HG03025 (cell line): ENCODE measurements around the gene CHPF2.

Experiments used
- ATAC-seq: cut with Tn5 transposase; IDR thresholded peaks from one replicate; pipeline ENCODE4 v1.9.1; 2021; ENCODE audit warnings: mild to moderate bottlenecking, moderate library complexity; ENCODE audit not compliant: unreplicated experiment, low FRiP score

Gene CHPF2

DNA sequence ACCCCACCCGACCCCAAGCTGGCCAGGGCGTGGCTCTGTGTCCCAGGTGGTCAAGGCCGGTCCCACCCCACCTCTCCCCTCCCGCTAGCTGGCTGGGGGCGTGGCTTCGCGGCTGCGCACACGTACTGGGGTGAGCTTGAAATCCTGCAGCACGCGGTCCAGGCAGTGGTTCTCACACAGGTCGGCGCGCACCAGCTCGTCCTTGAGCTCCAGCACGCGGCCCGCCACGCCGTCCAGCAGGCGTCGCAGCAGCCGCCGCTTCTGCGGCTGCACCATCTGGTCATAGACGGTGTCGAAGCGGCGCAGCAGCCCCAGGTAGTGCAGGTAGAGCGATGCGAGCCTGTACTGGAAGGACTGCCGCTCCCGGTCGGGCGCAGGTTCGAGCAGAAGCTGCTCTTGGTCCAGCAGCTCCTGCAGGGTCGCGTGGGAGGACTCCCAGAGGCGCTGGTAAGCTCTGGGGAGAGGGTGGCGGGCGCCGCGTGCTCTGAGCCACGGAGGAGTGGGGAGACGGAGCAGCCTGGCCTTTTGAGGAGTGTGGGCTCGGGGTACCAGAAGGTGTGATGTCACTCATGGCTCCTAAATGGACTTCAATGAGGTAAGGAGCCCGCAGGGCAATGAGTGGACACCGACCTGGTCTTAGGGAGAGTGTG, 27.8 kb upstream of the CHPF2 start:
- ATAC-seq = no peak

DNA sequence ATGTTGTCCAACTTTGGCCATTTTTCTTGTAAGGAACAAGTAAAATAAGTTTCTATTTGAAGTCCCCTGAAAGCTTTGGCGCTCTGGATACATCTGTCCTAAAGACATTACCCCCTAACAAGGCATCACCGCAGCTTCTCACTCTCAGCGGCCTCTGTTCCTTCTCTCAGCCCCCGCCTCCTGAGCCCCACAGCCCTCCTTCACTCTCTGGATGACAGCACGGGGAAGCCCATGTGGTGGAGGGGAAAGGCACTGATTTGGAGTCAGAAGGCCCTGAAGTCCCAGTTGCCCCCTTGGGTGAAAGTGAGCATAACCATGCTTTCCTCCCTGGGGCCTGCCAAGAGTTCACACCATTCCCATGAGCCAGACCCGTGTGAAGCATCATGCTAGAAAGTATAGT, 26.6 kb upstream of the CHPF2 start:
- no peak for ATAC-seq

DNA sequence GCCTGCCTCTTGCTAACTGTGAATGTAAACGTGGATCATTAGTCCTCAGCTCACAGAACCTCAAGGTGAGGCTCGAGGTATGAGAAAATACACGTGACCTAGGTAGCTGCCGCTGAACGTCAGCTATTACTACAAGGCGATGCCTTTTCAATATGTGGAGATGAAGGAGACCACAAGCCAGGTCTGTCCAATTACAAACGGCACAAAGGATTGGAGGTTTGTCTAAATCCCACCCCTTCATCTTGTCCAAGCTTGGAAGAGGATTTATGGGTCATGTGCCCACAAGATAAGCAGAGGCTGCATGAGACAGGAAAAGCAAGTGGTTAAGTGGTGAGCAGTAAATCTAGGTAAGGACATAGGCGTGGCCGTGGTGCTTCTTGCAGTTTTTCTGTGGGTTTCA, 25.4 kb upstream of the CHPF2 start:
- no peak for ATAC-seq

DNA sequence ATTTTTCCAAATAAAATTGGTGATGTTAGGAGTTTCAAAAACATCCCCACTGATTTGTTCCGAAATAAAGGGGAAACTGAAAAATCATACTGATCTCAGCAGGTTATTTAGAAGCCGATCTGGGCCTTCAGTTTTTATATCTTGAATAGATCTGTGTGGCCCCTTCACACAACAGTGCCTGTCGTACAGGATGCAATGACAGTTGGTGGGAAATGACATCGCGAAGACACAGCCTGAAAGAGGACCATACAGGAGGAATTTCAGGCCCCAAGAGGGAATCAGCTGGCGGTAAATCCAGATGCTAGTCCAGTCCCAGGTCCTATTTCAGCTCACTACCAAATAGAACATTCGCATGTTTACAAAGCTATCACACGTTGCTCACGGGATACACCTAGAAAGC, 25.0 kb upstream of the CHPF2 start:
- ATAC-seq = no peak

DNA sequence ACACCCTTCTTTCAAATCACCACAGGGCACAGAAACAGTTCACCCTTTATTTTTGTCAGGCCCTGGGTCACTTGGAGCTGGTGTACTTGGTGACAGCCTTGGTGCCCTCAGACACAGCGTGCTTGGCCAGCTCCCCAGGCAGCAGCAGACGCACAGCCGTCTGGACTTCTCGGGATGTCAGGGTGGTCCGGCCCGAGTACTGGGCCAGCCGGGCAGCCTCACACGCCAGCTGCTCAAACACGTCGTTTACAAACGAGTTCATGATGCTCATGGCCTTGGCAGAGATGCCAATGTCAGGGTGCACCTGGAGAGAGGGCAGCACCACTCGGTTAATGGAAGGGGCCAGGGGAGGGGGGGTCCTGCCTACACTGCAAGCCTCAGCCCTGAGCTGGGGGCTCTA, 24.5 kb upstream of the CHPF2 start:
- no peak for ATAC-seq

DNA sequence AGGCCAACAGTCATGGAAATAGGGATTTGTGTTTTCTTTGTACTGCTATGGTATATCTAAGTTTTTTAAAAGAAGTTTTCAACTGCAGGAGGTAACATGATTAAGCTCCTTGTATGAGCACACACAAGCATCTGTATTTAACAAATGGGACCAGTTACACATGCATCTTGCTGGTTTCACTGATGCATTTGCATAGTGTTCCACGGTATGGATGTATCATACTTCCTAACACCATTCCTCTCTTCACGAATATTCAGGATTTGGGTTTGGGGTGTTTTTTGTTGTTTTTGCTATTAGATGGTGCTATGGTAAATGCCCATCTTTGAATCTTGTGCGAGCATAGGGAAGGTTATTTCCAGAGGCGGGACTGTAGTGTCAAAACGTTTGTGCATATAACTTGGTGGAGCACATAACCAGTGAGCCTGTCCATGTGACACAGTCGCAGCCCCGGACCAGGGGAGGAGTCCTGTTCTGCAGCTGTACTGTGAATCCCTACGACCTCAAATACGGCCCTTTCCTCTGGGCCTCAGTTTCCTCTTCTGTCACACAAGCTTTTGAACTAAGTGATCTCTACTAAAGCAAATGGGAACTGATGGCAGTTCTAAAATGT, 23.9 kb upstream of the CHPF2 start:
- no peak for ATAC-seq

DNA sequence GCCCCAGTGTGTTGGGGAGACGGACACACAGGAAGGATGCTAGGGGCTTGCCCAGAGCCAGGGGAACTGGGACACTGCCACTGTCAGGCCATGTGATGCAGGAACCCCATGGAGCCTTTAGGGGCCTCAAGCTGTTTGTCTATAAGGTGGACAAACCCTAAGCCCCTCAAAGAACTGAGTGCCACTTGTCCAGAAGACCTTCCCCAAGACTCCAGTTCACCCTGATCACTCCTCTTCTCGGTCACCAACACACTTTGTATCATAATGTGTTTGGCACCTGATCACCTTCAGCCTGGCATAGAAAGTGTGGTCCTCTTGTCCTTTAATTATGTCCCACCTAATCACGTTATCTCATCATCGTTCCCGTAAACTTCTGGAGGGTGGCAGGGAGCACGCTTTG, 22.7 kb upstream of the CHPF2 start:
- ATAC-seq = no peak

DNA sequence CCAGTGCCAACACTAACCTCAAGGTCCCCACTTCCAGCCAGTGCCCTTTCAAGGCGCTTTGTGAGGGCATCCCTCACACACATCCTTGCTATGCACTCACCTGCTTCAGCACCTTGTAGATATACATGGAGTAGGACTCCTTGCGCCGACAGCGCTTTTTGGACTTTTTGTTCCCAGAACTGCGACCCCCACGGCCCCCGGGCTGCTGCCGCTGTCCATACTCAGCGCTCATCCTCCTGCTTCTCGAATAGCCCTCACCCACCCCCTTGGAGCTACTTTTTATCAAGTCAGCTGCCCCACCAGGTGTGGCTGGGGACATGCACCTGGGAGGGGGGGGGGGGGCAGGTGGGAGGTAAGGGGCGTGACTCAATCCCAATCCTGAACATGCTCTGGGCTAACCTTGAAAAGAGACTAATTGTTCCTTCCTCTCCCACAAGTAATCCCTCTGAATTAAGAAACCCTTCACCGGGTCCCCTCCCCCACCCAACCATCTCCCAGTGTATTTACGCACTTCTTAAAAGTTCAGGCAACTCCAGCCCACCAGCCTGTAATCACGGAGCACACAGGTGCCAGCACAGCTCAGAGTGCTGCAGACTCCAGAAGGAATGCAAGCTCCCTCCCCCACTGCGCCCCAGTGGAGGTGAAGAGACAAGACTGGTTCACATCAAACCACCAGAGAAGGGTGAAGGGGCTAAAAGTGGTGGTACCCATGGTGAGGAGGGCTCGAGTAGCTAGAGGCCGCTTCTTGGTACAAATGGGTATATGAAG, 22.0 kb upstream of the CHPF2 start, which contains the start of gene H2BK1:
H2BK1 (minus strand) TSS at position 402 of the 768 bp plus-strand sequence; CDS start at position 232, 170 bp downstream.
- no peak for ATAC-seq

DNA sequence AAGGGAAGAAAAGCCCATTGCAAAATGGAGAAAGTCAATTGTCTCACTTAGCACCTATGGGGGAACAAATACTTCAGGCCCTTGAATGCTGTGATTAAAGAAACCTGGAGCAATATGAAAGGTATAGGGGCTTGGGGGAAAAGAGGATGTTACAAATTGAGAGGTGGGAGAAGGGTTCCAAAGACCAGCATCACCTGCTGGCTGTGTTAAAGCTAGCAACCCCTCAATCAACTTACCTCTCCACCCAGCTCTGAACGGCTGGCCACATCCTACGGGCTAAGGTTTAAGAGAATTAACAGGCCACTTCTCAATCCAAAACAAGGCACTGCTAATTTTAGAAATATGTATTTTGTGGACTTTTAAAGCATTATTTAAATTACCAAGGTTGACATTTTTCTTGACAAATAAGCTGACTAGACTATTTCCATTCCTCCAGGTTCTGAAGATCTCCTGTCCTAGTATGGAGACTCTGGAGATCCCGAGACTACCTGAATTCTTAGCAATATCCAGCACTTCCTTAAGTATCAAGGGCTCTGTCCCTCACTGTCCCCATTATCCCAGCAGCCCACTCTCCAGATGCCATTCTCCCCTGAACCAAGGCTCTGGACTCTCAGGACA, 21.0 kb upstream of the CHPF2 start:
- ATAC-seq = no peak

DNA sequence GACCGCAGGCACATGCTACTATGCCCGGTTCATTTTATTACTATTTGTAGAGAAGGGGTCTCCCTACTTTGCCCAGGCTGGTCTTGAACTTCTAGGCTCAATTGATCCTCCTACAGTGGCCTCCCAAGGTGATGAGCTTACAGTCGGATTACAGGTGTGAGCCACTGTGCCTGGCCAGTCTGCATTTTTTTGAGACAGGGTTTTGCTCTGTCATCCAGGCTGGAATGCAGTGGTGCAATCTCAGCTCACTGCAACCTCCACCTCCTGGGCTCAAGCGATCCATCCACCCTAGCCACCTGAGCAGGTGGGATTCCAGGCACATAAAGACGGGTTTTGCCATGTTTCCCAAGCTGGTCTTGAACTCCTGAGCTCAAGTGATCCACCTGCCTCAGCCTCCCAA, 19.7 kb upstream of the CHPF2 start:
- no peak for ATAC-seq

DNA sequence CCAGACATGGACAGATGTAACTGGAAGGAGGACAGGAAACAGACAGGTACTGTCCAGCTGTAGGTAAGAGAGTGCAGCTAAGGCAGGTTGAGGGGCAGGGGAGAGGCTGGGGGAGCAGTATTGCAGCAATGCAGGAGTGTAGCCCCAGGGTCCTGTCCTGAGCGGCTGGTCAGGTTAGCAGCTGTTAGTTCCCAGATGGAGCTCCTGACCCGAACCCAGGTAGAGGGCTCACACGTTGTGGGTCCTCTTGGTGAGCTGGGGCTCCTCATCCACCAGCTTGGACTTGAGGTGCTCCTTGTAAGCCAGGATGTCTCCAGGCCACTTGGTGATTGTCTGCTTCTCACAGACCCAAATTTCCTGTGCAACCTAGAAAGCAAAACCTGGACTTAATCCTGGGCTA, 18.5 kb upstream of the CHPF2 start:
- ATAC-seq = no peak

DNA sequence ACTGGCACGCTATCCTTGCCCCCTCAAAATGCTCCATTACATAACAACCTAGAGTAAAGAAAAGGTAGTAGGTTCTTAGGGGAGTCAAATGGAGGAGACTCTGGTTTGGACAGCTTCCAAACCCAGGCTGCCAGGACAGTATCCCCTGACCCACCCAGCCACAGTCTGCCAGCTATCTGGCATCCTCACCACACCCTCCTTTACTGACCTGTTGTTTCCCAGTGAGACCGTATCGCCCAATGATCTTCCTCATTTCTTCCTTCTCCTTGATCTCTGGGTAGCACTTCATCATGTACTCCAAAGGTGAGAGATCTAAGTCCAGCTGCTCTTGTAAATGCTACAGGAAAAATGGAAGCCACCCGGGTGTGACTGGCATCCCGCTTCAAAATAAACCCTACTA, 16.9 kb upstream of the CHPF2 start:
- ATAC-seq = no peak

DNA sequence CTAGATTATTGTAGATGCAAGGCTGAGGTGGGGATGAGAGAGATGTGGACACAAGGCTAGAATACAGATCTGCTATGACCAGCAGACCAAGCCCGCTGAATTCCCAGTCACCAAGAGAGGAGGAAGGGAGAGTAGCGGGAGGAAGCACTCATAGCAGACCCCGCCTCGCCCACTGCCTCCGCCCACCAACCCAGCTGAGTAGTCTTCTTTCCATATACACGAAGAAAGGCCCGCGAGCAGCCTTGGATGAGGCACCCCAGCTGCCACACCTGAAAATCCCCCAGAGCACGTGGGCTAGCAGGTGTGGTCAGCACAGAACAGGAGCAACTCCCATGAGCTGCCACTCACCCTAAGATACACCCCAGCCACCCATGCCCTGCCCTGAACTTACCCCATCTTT, 14.1 kb upstream of the CHPF2 start:
- ATAC-seq = no peak

DNA sequence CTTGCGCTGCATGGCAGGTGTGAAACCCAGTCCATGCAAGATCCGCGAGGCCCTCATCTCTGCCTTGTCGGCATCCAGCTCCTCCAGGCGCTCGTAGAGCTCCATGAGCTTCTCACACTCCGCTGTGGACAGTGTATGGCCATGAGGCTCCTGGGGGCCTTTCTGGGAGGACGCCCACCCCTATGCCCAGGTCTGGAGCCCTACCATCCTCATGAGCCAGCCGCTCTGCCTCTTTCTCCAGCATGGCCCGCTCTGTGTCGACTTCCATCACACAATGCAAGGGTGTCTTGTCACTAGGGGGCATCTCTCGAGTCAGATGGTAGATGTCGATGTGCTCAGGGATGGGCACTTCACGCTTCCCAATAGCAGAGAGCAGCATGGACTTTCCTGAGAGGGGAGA, 8.6 kb upstream of the CHPF2 start:
- ATAC-seq = no peak

DNA sequence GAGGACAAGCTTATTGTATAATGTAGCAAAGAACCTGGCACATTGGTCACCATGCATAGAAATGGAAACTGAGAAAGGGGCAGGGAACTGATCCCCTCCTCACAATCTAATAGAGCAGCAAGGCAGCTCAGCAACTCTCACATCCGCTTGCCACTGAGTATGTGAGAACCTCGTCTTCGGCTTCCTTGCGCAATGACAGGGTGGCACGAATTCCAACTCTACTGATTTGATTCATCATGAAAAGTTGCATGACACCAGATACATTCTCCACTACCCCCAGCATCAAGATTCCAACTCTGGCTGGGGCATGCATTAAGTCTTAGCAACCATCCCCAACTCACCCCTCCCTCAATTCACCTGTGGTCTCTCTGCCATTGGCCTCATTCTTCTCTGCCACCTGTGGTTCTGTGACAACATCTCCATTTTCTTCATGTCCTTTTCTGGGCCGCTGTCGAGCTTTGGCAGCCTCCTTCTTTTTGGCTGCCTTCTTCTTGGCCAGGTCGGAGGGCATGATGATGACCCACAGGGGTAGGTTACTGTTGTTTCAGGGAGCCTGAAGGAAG, 6.3 kb upstream of the CHPF2 start:
- ATAC-seq = no peak

DNA sequence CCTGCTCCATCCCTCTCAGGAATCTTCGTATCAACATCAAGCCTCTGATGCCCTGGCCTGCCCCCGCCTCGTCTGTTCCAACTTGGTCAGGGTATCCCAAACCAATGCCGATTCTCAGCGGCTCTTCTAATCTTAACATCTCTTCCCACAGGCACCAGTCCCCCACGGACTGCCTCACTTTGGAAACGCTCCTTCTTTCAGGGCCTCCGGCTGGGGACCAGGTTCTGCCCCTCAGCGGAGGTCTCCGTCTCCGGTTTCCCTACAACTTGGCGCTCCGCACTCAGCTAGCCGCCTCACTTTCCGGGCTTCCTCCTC, 5.8 kb upstream of the CHPF2 start:
- no peak for ATAC-seq

DNA sequence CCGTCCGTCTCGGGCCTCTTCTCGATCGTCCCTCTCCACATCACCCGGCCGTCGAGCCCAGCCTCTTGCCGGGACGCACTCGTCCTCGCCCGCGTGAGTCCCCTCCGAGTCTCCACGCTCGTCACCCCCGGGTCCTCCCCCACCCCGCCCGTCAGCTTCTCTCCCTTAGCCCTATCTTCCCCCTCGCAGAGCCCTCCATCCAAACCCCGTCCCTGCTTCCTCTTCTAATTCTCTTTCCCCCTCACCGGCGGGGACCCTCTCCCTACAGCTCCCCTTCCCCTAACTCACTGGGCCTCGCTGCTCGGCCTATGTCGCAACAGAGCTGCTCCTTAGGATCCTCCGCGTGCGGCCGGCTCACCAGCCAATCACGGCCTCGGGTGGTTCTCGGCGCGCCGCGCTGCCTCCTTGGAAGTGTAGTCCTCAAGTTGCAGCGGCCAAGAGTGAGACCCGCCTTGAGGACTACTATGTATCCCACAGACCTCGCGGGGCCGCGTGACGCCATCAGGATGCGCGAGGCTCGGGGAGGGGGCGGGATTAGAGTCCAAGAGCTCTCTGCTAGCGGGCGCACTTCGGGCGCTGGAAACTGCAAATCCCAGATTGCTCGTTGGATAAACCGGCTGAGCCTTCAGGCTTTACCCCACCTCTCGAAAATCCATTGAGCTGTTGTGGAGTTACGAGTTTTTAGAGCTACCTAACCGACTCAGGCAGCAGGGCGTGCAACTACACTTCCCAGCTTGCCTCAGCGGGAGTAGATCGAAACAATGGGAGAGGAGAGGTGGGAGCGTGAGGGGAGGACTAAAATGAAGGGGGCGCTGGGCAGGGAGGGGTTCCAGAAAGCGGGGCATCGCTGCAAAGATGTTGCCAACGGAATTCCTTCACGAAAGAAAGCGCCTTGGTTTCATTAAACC, 5.2 kb upstream of the CHPF2 start, which contains the start of gene ABCF2:
ABCF2 (minus strand) TSS at position 331 of the 908 bp plus-strand sequence. CDS start 747 bp downstream, outside the sequence.
- peak; percentile 99 for ATAC-seq

DNA sequence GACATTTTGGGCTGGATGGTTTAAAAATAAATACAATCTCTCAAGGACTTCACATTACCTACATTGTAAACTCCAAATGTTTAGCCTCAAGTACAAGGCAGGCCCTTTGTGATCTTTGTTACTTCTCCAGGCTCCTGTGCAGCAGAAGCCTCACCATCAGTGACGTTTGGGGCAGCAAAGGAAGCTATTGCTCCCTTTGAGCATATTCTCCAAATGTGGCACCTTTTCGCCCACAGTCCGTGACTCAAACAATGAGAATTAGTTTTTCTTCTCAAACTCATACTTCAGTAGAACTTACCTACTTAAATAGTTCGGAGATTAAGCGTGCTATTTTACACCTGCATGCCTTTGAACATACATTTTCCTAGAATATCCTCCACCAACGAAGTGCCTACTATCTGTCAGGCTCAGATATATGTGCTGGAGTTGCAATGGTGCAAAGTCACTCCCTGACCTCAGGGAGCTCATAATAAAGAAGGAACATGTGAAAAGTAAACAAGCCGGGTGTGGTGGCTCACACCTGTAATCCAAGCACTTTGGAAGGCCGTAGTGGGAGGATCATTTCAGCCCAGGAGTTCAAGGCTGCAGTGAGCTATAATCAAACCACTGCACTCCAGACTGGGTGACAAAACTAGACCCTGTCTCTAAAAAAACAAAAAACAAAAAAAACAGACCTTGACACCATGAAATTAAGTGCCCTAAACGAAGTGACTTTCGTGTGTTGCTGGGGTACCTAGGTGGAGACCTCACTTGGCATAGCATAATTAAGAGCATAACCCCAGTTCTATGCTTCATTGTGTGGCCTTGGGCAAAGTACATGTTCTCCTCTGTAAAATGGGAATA, 4.0 kb upstream of the CHPF2 start:
- no peak for ATAC-seq

DNA sequence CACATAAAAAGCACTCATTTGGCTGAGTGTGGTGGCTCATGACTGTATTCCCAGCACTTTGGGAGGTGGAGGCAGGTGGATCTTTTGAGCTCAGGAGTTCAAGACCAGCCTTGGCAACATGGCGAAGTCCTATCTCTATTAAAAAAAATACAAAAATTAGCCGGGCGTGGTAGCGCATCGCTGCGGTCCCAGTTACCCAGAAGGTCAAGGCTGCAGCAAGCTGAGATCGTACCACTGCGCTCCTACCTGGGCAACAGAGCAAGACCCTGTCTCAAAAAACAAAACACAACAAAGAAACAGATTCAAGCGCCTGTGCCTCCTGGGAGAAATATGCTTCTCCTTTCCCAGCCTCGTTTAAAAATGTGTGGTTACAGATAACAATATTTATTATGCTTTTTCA, 3.0 kb upstream of the CHPF2 start:
- ATAC-seq = no peak
